Fibroblast of the aortic adventitia (primary cell): ENCODE data around the gene JMJD1C. TPM values are rescaled to one million over a fixed set of nuclear protein-coding genes. Genes with fewer than 3 reads are reported as not detected.
A peak's percentile ranks its signal among the peaks of the same experiment; 100 is the strongest.

Experiments
- DNase-seq: peaks from one replicate; pipeline ENCODE4 v3.0.0-alpha.2; 2010; ENCODE audit warnings: low read depth
- H3K4me3 ChIP-seq: 2 replicates; pipeline ENCODE4 v1.5.1; 2011; ENCODE audit warnings: low read depth, mild to moderate bottlenecking, control low read depth, low read length, moderate library complexity
- CTCF ChIP-seq: IDR thresholded peaks from 2 replicates; pipeline ENCODE4 v1.5.1; 2011; ENCODE audit warnings: mild to moderate bottlenecking, low read length, control low read depth, inconsistent platforms; ENCODE audit not compliant: insufficient read depth
- total RNA-seq: library from RNA; depleted of rRNA; stranded (reverse); fragments of >200 nt; gene quantifications from 2 replicates; pipeline ENCODE4 v1.2.3, GENCODE V29; 2012; ENCODE audit warnings: low replicate concordance

The JMJD1C gene
- total RNA-seq, 1 donor: 120 TPM

DNA sequence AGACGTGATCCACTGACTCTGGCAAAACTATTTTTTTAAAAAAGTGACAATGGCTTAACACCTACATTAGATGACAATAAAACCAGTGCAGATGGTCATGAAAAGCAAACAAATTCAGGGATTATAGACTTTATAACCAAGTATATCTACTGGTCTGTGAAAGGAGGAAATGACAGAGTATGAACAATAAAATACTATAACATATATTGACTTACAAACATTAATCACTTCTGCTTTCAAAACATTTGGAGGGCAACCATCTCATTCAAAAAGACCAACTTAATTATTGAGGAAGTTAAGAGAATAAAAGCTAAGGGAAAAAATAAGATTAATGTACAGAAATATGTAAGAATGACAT, 34.8 kb downstream of the JMJD1C start:
- no peak overlapping the region for H3K4me3 ChIP-seq
- TF ChIP-seq CTCF: no peak
- no peak for DNase-seq

DNA sequence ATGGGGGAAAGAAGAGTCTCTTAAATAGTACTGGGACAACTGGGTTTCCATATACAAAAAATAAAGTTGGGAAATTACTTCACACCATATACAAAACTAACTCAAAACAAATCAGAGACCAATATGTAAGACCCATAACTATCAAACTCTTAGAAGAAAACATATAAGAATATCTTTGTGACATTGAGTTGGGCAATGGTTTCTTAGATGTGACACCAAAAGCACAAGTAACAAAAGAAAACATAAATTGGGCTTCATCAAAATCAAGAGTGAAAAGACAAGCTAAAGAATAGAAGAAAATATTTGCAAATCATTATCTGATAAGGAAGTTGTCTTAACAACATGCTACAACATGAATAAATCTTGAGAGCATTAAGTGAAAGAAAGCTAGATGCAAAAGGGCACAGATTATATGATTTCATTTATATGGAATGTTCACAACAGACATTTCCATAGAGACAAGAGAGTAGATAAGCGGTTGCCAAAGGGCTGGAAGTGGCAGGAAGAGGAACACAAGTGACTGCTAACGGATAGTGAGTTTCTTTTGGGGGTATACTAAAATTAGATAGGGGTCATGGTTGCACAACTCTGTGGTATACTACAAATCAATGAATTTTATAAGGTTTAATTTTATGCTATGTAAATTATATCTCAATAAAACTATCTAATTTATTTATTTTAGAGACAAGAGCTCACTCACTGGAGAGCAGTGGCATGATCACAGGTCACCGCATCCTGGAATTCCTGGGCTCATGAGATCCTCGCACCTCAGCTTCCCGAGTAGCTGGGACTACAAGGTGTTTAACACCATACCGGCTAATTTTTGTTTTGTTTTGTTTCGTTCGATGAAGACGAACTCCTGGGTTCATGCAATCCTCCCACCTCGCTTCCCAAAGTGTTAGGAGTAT, 35.4 kb downstream of the JMJD1C start:
- no peak overlapping the region for H3K4me3 ChIP-seq
- TF ChIP-seq CTCF: no peak
- peak; percentile 77 for DNase-seq

DNA sequence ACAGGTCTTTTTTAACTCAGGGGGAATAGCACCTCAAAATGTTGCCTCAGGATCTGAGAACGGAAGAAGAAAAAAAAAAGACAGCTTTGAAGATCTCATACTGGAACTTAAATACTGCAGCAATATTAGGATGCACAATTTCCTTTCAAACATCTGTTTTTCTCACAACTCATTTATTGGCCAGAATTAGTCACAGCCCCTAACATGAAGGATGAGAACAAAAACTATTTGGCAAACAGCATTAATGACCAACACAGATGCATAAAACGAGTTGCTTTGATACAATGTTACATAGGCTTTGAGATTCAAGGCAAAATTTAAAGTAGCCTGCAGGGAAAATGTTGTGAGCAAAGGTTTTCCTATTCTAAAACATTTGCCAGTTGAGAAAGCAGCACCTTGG, 36.5 kb downstream of the JMJD1C start:
- no peak for TF ChIP-seq CTCF
- peak; percentile 64 for DNase-seq
- no peak overlapping the region for H3K4me3 ChIP-seq

DNA sequence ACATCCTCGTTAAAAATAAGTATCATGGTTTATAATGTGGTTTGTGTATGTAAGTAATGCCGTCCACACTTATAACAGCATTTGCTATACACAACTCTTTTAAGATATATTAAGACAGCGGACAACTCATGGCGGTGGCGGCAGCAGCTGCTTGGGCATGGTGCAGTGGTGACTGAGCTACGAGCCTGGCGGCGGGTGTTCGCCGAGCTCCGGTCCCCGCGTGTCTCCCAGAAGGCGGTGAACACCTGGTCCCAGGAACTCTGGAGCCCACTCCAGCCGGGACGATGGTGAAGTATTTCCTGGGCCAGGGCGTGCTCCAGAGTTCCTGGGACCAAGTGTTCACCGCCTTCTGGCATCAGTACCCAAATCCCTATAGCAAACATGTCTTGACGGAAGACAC, 38.8 kb downstream of the JMJD1C start:
- no peak overlapping the region for H3K4me3 ChIP-seq
- no peak for TF ChIP-seq CTCF
- DNase-seq: no peak

DNA sequence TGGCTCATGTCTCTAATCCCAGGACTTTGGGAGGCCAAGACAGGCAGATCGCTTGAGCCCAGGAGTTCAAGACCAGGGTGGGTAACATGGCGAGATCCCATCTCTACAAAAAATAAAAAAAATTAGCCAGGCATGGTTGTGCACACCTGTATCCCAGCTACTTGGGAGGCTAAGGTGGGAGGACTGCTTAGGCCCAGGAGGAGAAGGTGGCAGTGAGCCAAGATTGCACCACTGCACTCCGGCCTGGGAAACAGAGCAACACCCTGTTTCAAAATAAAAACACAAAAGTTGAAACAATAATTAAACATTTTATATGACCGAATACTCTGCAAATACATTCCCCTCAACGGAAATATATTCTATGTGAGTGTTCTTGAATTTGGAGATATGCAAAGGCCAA, 40.3 kb downstream of the JMJD1C start:
- no peak overlapping the region for H3K4me3 ChIP-seq
- no peak for DNase-seq
- no peak for TF ChIP-seq CTCF

DNA sequence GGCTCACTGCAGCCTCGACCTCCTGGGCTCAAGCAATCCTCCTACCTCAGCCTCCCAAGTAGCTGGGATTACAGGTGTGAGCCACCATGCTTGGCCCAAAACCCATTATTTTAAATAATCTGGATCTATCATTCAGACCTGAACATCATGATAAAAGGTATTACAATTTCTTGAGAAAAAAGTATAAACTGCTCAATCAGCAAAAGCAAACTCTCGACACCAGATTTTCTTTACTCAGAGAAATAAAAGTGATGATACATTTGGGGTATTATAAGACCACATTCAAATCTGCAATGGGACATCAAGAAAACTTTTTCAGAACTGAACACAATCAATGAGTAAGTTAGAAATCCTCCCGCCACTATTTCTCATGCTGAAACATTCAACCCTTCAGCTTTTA, 41.2 kb downstream of the JMJD1C start:
- DNase-seq: no peak
- TF ChIP-seq CTCF: no peak
- no peak overlapping the region for H3K4me3 ChIP-seq

GRCh38 chr10:63423494-63423893, 42.3 kb downstream of the JMJD1C start:
- peak; percentile 61 for DNase-seq
- TF ChIP-seq CTCF: no peak
- no peak overlapping the region for H3K4me3 ChIP-seq
